Endothelial cell of umbilical vein (primary cell): Measurements from ENCODE around the gene FHIT.

ENCODE experiments used
- POLR2A ChIP-seq: IDR thresholded peaks from 2 replicates; pipeline ENCODE4 v1.6.1; 2012; ENCODE audit warnings: low read depth, mild to moderate bottlenecking, control low read depth, low read length
- TF ChIP-seq, protein P1 (sequence below), 2 donors: IDR thresholded peaks; 1 replicate in 1 of 2; 2 replicates in 1 of 2; pipeline ENCODE4 v1.5.1; 2011; ENCODE audit warnings: low read length in 2 of 2, mild to moderate bottlenecking in 2 of 2, moderate library complexity in 2 of 2, control low read depth in 1 of 2, inconsistent platforms in 1 of 2, low read depth in 1 of 2; ENCODE audit not compliant: insufficient read depth in 1 of 2; ENCODE audit errors: extremely low read depth in 1 of 2

DNA sequence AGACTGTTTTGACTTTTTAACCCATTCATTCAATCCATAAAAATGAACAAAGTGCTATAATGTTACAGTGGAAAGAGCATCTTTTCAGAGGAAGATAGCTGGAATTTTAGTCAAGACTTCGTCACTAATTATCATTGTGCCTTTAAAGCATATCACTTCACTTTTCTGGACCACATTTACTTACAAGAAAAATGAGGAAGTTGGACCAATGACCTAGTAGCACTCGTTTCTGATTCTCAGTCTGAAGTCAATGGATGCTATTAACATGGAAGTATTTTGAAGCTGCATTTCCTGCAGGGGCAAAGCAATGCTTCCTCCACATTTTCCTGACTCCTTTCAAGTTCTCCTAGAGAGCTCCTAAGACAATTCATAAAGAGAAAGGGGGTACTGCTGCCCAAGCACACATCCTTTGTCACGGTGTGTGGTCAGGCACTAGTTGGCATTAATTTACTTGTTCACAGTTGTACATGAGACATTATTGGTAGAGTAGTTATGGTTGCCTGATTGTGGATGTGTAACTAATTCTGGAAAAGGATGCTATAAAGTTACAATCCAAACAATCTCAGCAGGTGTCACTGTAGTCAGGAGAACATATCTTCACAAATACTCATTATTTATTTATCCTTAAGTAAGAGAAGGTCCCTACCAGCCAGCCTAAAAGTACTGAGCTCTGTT is 1049.1 kb downstream of the FHIT start:
- TF ChIP-seq, protein P1, sequence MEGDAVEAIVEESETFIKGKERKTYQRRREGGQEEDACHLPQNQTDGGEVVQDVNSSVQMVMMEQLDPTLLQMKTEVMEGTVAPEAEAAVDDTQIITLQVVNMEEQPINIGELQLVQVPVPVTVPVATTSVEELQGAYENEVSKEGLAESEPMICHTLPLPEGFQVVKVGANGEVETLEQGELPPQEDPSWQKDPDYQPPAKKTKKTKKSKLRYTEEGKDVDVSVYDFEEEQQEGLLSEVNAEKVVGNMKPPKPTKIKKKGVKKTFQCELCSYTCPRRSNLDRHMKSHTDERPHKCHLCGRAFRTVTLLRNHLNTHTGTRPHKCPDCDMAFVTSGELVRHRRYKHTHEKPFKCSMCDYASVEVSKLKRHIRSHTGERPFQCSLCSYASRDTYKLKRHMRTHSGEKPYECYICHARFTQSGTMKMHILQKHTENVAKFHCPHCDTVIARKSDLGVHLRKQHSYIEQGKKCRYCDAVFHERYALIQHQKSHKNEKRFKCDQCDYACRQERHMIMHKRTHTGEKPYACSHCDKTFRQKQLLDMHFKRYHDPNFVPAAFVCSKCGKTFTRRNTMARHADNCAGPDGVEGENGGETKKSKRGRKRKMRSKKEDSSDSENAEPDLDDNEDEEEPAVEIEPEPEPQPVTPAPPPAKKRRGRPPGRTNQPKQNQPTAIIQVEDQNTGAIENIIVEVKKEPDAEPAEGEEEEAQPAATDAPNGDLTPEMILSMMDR (IDR thresholded peaks at IDR 0.05; ENCODE audit: extremely low read depth in 1 of 2, insufficient read depth in 1 of 2, low read depth in 1 of 2, low read length in 2 of 2): no peak
- no peak for TF ChIP-seq POLR2A
